K562 (cell line): ENCODE measurements around the gene MRPL48. TPM values are rescaled to one million over a fixed set of nuclear protein-coding genes. Genes with fewer than 3 reads are reported as not detected.

Source experiments
- ARID2 ChIP-seq: fragments of 450-650 bp; IDR thresholded peaks from 2 replicates; pipeline ENCODE4 v1.6.1; 2017; ENCODE audit warnings: antibody characterized with exemption, mild to moderate bottlenecking
- CLOCK ChIP-seq: fragments of 250-450 bp; sonication (Bioruptor Pico); IDR thresholded peaks from 2 replicates; pipeline ENCODE4 v1.4.0; 2020; ENCODE audit warnings: mild to moderate bottlenecking, moderate library complexity, borderline replicate concordance
- DACH1 ChIP-seq: fragments of 450-650 bp; IDR thresholded peaks from 2 replicates; pipeline ENCODE4 v1.6.1; 2018; ENCODE audit not compliant: partially characterized antibody
- DNMT1 ChIP-seq: fragments of 450-650 bp; IDR thresholded peaks from 2 replicates; pipeline ENCODE4 v1.6.1; 2016; ENCODE audit warnings: antibody characterized with exemption, mild to moderate bottlenecking
- ESRRA ChIP-seq: fragments of 450-650 bp; IDR thresholded peaks from 2 replicates; pipeline ENCODE4 v1.6.1; 2014; ENCODE audit warnings: low read depth, mild to moderate bottlenecking, moderate library complexity, borderline replicate concordance
- GATA2 ChIP-seq: sonication (generic); formaldehyde crosslinking; IDR thresholded peaks from 2 replicates; pipeline ENCODE4 v1.4.0; 2020; ENCODE audit warnings: mild to moderate bottlenecking, missing genetic modification reagents
- HMGXB4 ChIP-seq: sonication (generic); formaldehyde crosslinking; IDR thresholded peaks from 2 replicates; pipeline ENCODE4 v1.8.1; 2023; ENCODE audit warnings: mild to moderate bottlenecking, missing genetic modification reagents
- KAT7 ChIP-seq: sonication (generic); formaldehyde crosslinking; IDR thresholded peaks from 2 replicates; pipeline ENCODE4 v1.8.0; 2022; ENCODE audit warnings: missing genetic modification reagents, mild to moderate bottlenecking, borderline replicate concordance
- KDM1A ChIP-seq, 2 experiments: fragments of 450-650 bp; IDR thresholded peaks; 2 replicates each; pipeline ENCODE4 v1.6.1; 2016; ENCODE audit warnings: mild to moderate bottlenecking in 2 of 2
- MAFK ChIP-seq: IDR thresholded peaks from 2 replicates; pipeline ENCODE4 v1.6.1; 2011; ENCODE audit warnings: low read length, improper control_type of control experiment
- NFIX ChIP-seq: fragments of 250-450 bp; sonication (Bioruptor Pico); IDR thresholded peaks from 2 replicates; pipeline ENCODE4 v1.4.0; 2020; ENCODE audit warnings: low read depth, mild to moderate bottlenecking, moderate library complexity
- PRDM10 ChIP-seq: fragments of 450-650 bp; IDR thresholded peaks from 2 replicates; pipeline ENCODE4 v1.6.1; 2018; ENCODE audit not compliant: partially characterized antibody
- SAFB2 ChIP-seq: fragments of 200-400 bp; formaldehyde crosslinking; IDR thresholded peaks from 2 replicates; pipeline ENCODE4 v1.6.1; 2018; ENCODE audit warnings: borderline replicate concordance, low read length, low read depth, moderate library complexity; ENCODE audit not compliant: severe bottlenecking
- U2AF2 ChIP-seq: fragments of 200-400 bp; formaldehyde crosslinking; optimal IDR thresholded peaks from 2 replicates; pipeline ENCODE3; 2017; ENCODE audit warnings: low read depth, mild to moderate bottlenecking, low read length
- ZBTB9 ChIP-seq: fragments of 450-650 bp; formaldehyde crosslinking; IDR thresholded peaks from 2 replicates; pipeline ENCODE4 v1.4.0; 2020; ENCODE audit warnings: mild to moderate bottlenecking, moderate library complexity
- ZKSCAN3 ChIP-seq: fragments of 250-450 bp; sonication (Bioruptor Pico); IDR thresholded peaks from 2 replicates; pipeline ENCODE4 v1.4.0; 2020
- ZNF41 ChIP-seq: fragments of 250-450 bp; sonication (Bioruptor Pico); conservative IDR thresholded peaks from 2 replicates; pipeline ENCODE4 v1.4.0; 2020; ENCODE audit warnings: mild to moderate bottlenecking
- ZNF778 ChIP-seq: fragments of 450-650 bp; formaldehyde crosslinking; IDR thresholded peaks from 2 replicates; pipeline ENCODE4 v1.4.0; 2020; ENCODE audit warnings: mild to moderate bottlenecking, moderate library complexity
- polyA plus RNA-seq, 8 experiments: library from polyadenylated mRNA; depleted of rRNA in 4 of 8; stranded (reverse) in 5 of 8; unstranded in 3 of 8; fragments of >200 nt; fragmentation: Nextera tagmentation in 2 of 8; fragmentation: Illumina TruSeq in 1 of 8; extraction: Ambion mirVana in 2 of 8; extraction: Trizol in 1 of 8; gene quantifications; 2 replicates each; pipeline versions ENCODE4 v1.2.1 to v1.2.3, GENCODE V29; 2011 to 2014; ENCODE audit warnings: inconsistent platforms in 1 of 8, missing spikeins in 1 of 8
- total RNA-seq, 7 experiments: library from RNA; depleted of rRNA in 6 of 7; stranded (reverse); fragments of >200 nt in 6 of 7; fragmentation: Illumina TruSeq in 2 of 7; extraction: Trizol in 2 of 7; gene quantifications; 2 replicates each; pipeline versions ENCODE4 v1.2.1 to v1.2.3, GENCODE V29; 2011 to 2021; ENCODE audit warnings: low replicate concordance in 1 of 7

The MRPL48 gene
- total and polyA plus RNA-seq, 9 of the 15 experiments (the other 6 are each of a cell fraction or from before 2014, with no cell fraction given), result 66.0 to 237 (median 104) TPM

- TF ChIP-seq U2AF2 (no peak), ZNF778 (CRISPR knock-in tag) (no peak), DACH1 (no peak), HMGXB4 (CRISPR knock-in tag) (no peak; the same call in 1 of the 2 replicates), DNMT1 (no peak; the same call in 1 of the 2 replicates), ARID2 (no peak), ESRRA (peak; percentile 99), GATA2 (no peak), MAFK (no peak), CLOCK (CRISPR knock-in tag) (no peak), SAFB2 (no peak), KDM1A (IDR thresholded peaks at IDR 0.05) (peak in 1 of 2 experiments; percentile 53; a peak in 2 of 4 replicates), ZKSCAN3 (CRISPR knock-in tag) (no peak), ZBTB9 (CRISPR knock-in tag) (peak; percentile 90), KAT7 (CRISPR knock-in tag) (peak; percentile 84; the same call in 1 of the 2 replicates), ZNF41 (CRISPR knock-in tag) (no peak), NFIX (CRISPR knock-in tag) (no peak), PRDM10 (peak; percentile 66)
Measured at GRCh38 chr11:73787643-73788558, at the start of gene MRPL48 (continued).
